ENCODE data around the gene PRKAG2.

PRKAG2 gene

DNA sequence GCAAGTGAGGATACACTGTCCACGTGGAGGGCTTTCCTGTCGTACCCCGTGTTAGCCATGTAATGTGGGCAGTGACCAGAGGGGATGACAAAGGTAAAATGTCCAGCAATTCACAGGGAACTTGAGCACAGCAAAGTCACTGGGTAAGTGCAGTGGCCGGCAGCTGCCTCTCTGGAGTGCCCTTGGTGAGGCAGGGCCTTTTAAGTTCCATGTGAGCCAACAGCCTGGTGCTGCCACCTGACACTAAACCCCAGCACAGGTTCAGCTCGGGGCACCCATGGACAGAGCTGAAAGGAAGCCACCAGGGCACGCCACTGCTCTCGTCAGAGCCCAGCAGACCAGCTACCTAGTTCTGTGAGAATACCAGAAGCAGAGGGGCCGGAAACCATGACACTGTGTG is 168.3 kb downstream of the PRKAG2 start:
- no peak for DNase-seq (ENCODE audit: low spot score)
- TF ChIP-seq, protein P1, sequence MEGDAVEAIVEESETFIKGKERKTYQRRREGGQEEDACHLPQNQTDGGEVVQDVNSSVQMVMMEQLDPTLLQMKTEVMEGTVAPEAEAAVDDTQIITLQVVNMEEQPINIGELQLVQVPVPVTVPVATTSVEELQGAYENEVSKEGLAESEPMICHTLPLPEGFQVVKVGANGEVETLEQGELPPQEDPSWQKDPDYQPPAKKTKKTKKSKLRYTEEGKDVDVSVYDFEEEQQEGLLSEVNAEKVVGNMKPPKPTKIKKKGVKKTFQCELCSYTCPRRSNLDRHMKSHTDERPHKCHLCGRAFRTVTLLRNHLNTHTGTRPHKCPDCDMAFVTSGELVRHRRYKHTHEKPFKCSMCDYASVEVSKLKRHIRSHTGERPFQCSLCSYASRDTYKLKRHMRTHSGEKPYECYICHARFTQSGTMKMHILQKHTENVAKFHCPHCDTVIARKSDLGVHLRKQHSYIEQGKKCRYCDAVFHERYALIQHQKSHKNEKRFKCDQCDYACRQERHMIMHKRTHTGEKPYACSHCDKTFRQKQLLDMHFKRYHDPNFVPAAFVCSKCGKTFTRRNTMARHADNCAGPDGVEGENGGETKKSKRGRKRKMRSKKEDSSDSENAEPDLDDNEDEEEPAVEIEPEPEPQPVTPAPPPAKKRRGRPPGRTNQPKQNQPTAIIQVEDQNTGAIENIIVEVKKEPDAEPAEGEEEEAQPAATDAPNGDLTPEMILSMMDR (IDR thresholded peaks at IDR 0.05), result no peak
- no peak overlapping the region for H3K27ac ChIP-seq
- H3K4me3 ChIP-seq, result no peak overlapping the region

DNA sequence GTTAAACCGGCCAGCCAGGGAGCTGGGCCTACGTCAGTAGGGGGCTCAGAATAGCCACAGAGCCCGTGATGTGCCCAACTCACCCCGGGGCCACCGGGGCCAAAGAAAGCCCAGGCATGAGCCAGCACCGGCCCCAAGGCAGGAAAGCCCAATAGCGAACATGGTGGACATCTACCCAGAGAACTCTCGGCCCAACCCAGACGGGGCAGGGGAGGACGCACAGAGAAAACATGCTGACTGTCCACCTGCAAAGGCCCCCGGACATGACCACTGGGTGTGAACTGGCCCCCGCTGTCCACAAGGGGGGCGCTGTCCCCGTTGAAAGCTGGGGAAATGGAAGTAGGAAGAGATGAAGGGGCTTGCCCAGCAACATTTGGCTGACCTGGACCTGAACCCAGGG is 169.2 kb downstream of the PRKAG2 start:
- Histone ChIP-seq H3K4me3 (no peak overlapping the region), H3K27ac (no peak overlapping the region)
- TF ChIP-seq, protein P1 (IDR thresholded peaks at IDR 0.05), result no peak
- DNase-seq (ENCODE audit: low spot score), result no peak

DNA sequence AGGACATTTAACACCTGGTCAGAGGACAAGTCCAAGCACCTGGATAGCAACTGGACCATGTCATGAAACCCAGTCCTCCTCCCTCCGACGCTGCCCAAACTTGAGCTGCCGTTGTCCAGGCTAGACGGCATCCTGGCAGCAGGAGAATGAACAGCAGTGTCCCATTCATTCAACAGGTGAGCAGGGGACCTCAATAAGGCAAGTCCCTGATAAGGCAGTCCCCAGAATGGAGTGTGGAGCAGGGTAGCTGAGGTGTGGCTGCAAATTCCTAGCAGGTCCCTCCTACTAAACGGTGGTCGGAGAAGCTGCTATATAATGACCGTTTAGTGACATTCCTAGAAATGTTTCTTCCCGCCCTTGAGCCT is 169.8 kb downstream of the PRKAG2 start:
- TF ChIP-seq, protein P1 (IDR thresholded peaks at IDR 0.05), result no peak
- no peak overlapping the region for H3K4me3 ChIP-seq
- DNase-seq (ENCODE audit: low spot score), result no peak
- H3K27ac ChIP-seq, result no peak overlapping the region

DNA sequence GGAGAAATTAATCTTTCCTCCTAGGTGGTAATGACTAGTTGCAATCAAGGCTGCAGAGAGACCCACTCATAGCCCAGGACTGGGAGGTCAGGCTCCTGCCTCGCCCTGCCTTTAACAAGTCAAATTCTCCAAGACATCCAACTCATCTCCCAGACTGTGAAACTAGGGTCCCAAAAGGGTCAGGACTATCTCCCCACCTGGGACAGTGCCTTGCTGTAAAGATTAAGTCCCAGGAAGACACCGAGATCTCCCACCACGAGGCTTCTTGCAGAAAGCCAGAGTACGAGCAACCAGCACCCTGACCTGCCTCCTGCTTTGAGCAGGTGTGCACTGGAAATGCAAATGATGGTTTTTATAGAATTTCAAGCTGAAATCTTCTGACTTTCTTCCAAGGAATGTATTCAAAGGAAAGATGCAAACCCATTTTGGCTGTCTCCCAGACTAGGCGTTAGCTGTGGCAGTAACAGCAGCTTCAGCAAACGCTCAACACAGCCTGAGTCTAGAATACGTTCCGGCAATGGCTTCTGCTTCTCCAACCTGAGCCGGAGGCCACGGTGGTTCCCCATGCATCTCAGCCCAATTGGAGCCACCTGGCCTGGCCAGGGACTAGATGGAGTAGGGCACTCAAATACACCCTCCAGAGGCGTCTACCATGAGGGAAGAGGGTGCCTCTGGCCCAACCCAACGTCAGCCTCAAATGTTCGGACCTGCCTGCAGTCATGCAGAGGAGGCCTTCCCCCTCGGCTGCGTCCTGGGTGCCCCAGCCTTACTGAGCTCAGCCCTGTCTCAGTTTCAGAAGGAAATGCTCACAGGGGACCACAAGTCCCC is 170.4 kb downstream of the PRKAG2 start:
- no peak for DNase-seq (ENCODE audit: low spot score)
- TF ChIP-seq, protein P1 (IDR thresholded peaks at IDR 0.05), result no peak
- Histone ChIP-seq H3K4me3 (no peak overlapping the region), H3K27ac (no peak overlapping the region)

DNA sequence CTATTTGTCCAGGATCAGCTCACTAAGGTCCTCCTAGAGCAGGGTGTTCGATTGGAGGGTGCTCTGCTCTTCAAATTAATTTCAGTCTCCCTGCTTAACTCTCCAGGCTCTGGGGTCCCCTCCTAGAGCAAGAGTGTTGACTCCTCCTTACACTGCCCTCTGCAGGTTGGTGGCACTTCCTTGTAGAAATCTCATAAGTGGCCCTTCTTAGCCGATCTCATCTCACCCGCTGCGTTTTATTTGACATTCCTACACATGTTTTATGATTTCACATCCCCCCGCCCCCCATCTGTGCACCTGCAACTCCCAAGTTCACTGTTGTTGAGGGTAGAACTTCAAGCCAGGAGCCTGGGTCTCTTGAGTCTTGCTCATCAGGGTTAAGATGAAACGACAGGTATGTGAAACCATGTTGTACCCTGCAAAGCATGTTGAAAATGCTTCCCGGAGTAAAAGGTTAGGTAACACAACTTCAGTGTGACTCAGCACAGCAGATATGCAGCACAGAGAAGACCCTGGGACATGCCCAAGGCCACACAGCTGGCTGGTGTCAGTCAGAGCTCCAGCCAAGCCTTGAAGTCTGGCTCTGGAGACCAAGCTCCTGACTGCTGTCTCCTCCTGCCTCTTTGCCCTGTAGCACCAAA is 171.2 kb downstream of the PRKAG2 start:
- Histone ChIP-seq H3K4me3 (peak overlapping the region; percentile 32), H3K27ac (peak overlapping the region in 1 of 2 donors; percentile 15)
- no peak for DNase-seq (ENCODE audit: low spot score)
- TF ChIP-seq, protein P1 (IDR thresholded peaks at IDR 0.05), result peak; percentile 35

DNA sequence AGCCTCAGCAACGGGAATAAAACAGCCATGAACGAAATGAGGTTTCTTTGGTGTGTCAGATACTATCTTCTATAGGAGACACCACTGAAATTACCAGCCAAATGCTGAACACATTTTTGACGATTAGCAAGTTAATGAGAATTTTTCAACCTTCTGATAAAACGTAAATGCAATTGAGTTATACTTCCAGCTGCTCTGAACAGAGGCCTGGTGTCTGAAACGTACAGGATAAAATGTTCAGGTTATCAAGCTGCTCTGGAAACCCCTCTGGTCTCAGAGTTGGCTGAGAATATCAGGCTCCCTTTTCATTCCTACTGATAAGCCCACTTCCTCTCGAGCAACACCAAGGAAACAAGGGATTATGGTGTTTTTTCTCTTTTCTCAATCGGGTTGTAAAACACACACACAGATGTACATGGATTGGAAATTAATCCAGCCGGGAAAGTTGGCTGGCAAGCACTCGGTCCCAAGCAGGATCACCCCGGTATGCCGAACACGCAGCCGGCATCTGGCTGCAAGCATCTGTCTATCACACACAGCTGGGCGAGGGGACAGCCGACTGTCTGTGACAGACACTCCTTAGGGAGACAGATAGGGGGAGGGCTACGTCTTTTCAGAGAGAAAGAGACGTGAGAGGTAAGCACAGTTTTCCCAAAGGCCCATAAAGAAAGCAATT is 171.8 kb downstream of the PRKAG2 start:
- Histone ChIP-seq H3K27ac (peak overlapping the region in 1 of 2 donors; percentile 15), H3K4me3 (peak overlapping the region; percentile 32)
- TF ChIP-seq, protein P1 (IDR thresholded peaks at IDR 0.05), result no peak
- no peak for DNase-seq (ENCODE audit: low spot score)

Measured in coronary artery (tissue), 2 donors.